Stimulated activated CD4-positive, alpha-beta T cell treated with anti-CD3 and anti-CD28 coated beads, Interleukin-4, amount 100 ng/mL, for 1 hour (primary cell): ENCODE results near the gene IER5.
A peak's percentile ranks its signal among the peaks of the same experiment; 100 is the strongest.
"Not testable (repeated sequence)": the region's sequence is repeated elsewhere in the genome, so short reads cannot be mapped to it uniquely, and the experiment has no call there.

Source experiments
- DNase-seq: peaks from one replicate; pipeline ENCODE4 v3.0.0-alpha.2; 2020

The IER5 gene

DNA sequence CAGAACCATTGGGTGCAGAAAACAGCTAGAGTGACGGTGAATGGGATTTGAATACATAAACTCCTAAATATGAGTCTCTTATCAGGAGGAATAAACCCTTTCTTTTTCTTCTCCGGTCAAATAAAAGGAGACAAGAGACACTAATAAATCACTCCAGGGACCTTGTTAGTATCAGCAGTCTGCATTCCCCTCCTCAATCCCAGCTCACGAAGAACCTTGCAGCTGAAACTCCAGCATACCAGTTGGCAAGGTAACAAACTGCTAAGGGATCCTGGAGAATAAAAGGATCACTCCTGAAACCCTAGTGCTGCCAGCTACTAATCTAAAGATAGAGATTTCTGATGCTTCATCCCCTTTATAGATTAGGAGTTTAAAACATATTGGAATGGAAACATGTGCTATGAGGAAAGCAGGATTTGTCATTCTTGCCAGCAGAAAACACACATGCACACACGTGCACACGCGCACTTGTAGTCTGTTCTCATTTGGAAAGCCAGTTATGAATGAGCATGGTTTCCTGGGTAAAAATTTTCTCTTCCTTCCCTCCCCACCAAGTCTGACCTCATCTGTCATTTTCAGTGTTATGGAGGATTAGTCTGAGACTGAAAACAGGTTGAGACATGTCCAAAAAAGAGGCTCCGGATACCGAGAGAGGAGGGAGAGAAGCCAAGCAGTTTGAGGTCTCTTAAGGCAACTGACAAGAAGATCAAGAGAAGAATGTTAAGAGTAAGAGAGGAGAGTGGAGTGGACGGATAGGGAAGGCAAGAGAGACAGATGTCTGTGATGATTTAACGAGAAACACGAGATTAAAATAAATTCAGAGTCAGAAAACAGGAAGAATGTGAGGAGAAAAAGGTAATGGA, 10.9 kb downstream of the IER5 start:
- peak; percentile 36 for DNase-seq

GRCh38 chr1:181100015-181100905, 11.8 kb downstream of the IER5 start:
- DNase-seq, result peak; percentile 54

GRCh38 chr1:181100934-181101333, 12.4 kb downstream of the IER5 start:
- no peak for DNase-seq

GRCh38 chr1:181101581-181102226, 13.2 kb downstream of the IER5 start:
- DNase-seq, result no peak

DNA sequence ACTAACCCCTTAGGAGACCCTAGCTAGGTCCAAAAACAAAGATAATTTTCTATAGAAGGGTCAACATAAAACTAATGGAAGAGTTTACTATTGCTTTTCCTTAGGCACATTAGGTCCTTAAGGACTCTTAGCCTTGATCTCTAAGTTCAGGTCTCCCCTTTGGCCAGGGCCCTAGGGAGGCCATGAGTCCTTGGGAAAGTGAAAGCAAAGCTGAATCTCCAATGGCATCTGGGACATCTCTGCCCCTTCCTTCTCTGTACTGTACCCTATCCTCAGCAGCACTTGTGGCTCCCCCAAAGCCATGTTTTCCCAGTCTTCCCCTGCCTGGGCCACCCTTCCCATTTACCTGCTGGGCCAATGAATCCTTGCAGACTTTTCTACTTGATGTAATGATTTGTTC, 14.3 kb downstream of the IER5 start:
- DNase-seq, result no peak

DNA sequence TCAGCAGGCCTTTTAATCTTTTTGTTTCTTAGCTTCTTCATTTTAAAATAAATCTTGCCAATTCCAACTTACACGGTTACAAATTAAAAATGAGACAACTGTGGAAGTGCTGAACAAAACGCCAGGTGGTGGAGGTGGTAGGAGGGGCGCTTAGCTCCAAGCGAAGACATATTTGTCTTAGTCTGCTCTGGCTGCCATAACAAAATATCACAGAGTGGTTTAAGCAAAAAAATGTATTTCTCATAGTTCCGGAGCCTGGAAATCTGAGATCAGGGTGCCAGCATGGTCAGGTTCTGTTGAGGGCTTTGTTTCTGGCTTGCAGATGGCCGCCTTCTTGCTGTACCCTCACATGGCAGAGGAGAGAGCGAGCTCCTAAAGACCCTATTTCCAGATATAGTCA, 14.9 kb downstream of the IER5 start:
- DNase-seq, result no peak

- no peak for DNase-seq
These were observed 15.7 kb downstream of the IER5 start for GRCh38 chr1:181104042-181104789.

- DNase-seq, result peak; percentile 35
These were observed 16.3 kb downstream of the IER5 start for GRCh38 chr1:181104790-181105133.

DNA sequence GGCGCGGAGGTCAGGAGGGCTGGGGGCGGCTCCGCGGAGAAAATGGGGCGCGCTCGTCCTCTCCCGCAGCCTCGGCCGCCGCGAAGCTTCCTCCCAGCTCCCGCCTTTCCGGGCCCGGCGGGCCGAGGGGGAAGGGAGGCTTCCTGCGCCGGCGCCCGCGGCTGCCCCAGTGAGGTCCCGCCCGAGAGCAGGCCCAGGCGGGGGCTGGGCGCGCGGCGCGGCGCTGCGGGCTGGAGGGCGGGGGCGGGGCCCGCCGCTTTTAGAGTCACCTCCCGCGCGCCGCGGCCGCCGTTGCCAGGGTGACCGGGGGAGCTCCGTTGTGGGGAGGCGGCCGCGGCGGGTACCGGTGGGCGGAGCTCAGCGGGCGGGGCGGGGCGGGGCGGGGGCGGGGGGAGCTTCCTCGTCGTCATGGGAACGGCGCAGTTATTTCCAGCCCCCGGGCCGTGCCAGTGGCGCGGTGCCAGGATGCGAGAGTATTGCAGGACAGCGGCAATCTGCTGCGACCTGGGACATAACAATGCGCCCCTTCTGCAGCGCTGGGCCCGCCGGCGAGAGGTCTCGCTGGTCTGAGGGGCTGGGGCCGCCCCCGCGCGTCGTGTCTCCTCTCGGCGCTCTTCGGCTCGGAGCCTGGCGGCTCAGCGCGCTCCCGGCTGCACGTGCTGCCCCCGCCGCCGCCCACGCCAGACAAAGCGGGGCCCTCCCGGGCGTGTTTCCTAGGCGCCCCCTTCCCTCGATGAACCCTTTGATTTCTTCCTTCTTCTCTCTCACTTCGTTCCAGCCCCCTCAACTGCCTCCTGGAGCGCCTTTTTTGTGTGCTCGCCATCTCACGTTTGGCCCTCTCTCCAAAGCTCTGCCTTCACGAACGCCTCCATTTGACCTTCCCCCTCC, 16.9 kb downstream of the IER5 start:
- peak; percentile 92 for DNase-seq

DNA sequence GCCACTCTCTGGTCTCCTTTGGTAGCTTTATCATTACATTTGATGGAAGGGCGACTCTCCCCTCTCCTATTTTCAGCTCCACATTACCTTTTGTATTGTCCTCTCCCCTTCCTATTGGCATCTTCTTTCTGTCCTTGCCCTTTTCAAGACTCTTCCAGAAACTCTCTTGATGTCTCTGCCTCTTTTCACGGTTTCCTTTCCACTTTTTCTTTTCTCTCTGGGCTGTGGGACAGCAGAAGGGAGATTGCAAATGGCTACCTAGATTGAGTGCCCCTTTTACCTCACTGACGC, 17.5 kb downstream of the IER5 start:
- DNase-seq, result no peak

GRCh38 chr1:181106479-181106878, 18.0 kb downstream of the IER5 start:
- no peak for DNase-seq

- DNase-seq, result no peak
These were observed 19.2 kb downstream of the IER5 start for GRCh38 chr1:181107711-181108110.

GRCh38 chr1:181108304-181108867, 19.9 kb downstream of the IER5 start:
- DNase-seq, result no peak

GRCh38 chr1:181110013-181110412, 21.5 kb downstream of the IER5 start:
- no peak for DNase-seq

DNA sequence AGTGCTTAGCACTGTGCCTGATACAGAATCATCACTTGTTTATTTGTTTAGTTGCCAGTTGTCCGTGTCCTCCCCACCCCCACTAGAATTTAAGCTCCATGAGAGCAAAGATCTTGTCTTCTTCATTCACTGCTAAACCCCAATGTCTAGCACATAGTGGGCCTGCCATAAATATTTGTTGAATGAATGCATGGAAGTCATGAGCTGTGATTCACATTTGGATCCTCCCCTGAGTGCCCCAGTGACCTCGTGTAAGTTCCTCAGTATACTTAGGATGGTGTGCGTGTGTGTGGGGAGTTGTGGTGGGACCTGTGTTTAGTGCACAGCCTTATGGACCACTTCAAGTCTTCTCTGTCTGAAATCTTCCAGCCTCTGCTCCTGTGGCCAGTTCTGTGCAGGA, 23.1 kb downstream of the IER5 start:
- no peak for DNase-seq

- no peak for DNase-seq
These were observed 23.8 kb downstream of the IER5 start for GRCh38 chr1:181112071-181112929.

DNA sequence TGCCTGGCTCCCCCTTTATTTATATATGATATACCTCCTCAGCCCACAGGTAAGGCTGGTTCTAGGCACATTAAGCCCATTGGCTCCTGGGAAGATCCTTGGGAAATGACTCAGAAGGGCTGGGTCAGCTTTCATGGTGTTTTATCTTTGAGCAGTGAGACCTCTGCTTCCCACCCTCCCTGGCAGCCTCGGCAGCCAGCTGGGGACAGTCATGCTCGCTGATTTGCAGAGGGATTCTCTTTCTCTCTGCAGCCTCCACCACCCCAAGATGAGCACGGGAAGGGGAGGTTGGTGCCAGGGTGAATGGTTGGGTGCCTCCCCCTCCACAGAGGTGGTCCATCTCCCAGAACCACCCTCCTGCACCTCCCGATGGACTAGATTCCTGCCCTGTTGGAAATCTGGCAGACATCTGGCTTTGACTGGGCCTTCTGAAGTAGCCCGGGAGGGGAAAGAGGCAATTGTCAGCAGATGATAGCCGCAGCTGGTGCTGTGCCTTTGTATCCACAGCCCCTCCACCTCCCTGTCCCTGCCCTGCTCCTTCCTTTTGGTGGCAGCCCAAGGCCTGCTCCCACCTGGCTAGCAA, 24.6 kb downstream of the IER5 start:
- DNase-seq, result no peak

- DNase-seq, result no peak
These were observed 26.3 kb downstream of the IER5 start for GRCh38 chr1:181114574-181115367.

GRCh38 chr1:181115368-181115684, 26.8 kb downstream of the IER5 start:
- DNase-seq, result no peak

DNA sequence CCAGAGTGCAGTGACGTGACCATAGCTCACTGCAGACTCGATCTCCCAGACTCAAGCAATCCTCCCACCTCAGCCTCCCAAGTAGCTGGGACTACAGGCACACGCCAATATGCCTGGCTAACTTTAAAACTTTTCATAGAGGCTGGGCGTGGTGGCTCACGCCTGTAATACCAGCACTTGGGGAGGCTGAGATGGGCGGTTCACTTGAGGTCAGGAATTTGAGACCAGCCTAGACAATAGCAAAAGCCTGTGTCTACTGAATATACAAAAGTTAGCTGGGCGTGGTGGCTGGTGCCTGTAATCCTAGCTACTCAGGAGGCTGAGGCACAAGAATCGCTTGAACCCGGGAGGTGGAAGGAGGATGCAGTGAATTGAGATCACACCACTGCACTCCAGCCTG, 27.5 kb downstream of the IER5 start:
- not testable (repeated sequence) for DNase-seq
